T-helper 1 cell treated with Interleukin-12 subunit alpha and Interleukin-12 subunit beta and Interleukin-4 antibody, amounts not matched to agents 30 ng/mL and 1 ng/mL, for 36 hours (primary cell): Measurements from ENCODE around the gene ZNF283. TPM values are rescaled to one million over a fixed set of nuclear protein-coding genes. Genes with fewer than 3 reads are reported as not detected.
"Not testable (repeated sequence)": the region's sequence is repeated elsewhere in the genome, so short reads cannot be mapped to it uniquely, and the experiment has no call there.

ENCODE experiments used
- intact Hi-C: fragments of 100-400 bp; cut with micrococcal nuclease; formaldehyde crosslinking; loops from one replicate; pipeline ENCODE4 v1.15.1; 2024
- total RNA-seq: library from RNA; stranded (reverse); gene quantifications from 2 replicates; pipeline ENCODE4 v1.2.3, GENCODE V29; 2022

The ZNF283 gene
- total RNA-seq, 1 donor from 2014 or later, result 7.0 TPM

DNA sequence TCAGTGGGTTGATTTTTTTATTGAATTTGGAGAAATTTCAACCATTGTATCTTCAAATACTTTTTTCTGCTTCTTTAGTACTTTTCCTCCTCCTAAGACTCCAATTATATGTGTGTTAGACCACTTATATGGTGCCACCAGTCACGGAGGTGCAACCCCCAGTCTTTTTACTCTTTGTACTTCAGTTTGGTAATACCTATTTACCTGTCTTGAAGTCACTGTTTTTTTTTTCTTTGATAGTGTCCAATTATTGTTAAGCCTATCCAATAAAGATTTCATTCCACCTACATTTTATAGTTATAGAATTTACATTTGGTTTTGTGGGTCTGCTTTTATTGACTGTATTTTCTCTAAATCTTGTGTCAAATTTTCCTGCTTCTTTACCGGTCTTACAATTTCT lies 14.9 kb downstream of the ZNF283 start:
- intact Hi-C loops, result no loop called here

- intact Hi-C loops, result no loop called here
Measured at GRCh38 chr19:43847246-43847645, 20.1 kb downstream of the ZNF283 start.

DNA sequence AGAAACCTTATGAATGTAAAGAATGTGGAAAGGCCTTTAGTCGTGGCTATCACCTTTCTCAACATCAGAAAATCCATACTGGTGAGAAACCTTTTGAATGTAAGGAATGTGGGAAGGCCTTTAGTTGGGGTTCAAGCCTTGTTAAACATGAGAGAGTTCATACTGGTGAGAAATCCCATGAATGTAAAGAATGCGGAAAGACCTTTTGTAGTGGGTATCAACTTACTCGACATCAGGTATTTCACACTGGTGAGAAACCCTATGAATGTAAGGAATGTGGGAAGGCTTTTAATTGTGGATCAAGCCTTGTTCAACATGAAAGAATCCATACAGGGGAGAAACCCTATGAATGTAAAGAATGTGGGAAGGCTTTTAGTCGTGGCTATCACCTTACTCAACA lies 20.8 kb downstream of the ZNF283 start:
- intact Hi-C loops, result no loop called here

- intact Hi-C loops, result no loop called here
Measured at GRCh38 chr19:43848821-43849220, 21.7 kb downstream of the ZNF283 start.

GRCh38 chr19:43858174-43858573 lies 31.1 kb downstream of the ZNF283 start:
- intact Hi-C loops, result no loop called here

- intact Hi-C loops, result not testable (repeated sequence)
Measured at GRCh38 chr19:43866923-43867322, 39.8 kb downstream of the ZNF283 start.

DNA sequence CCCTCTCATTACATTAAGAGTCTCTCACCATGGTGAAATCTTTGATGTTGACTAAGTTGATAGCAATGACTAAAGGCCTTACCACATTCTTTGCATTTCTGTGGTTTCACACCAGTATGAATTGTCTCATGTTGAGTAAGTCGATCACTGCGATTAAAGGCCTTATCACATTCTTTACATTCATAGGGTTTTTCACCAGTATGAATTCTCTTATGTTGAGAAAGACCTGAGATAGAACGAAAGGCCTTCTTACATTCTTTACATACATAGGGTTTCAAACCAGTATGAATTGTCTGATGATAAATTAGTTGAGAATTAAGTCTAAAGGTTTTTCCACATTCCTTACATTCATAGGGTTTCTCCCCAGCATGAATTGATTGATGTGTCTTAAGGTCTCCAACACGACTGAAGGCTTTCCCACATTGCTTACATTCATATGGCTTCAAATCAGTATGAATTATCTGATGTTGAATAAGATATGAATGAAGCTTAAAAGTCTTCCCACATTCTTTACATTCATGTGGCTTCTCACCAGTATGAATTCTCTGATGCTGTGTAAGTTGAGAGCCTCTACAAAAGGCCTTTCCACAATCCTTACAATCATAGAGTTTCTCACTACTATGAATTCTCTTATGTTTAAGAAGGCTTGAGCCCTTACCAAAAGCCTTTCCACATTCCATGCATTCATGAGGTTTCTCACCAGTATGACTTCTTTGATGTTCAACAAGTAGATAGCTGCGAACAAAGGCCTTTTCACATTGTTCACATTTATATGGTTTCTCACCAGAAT lies 45.6 kb downstream of the ZNF283 start:
- intact Hi-C loops, result no loop called here

DNA sequence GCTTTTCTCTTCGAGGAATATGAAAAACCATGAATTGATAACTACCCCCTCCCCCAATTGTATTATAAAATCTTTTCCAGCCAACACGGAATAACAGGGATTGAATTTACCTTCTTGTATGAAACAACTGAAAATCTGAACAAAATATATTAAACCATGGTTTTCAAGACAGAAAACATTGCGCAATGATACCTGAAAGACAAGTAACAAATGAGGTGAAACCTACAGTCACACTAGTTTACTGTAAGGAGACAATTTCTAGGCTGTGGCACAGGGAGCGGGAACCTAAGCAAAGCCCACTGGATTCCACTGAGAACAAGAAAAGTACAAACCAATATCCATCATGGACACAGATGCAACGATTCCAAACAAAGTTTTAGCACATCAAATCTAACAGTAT lies 53.4 kb downstream of the ZNF283 start:
- intact Hi-C loops, result no loop called here

DNA sequence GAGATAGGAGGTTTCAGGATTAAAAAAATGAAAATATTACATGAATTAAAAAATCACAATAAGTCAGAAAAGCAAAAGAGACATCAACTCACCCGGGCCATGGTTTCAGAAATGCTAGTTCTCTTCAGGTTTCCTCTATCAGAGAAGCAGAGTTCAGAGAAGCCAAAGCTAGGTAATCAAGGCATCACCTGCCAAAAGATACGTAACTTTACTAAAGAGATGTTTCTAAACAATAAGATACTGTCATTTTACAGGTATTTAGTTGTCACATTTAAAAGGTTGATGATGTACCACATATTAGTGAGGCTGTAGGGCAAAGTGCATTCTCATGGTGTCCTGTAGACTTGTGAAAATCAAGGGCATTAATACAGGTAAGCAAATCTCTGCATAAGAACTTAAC lies 56.7 kb downstream of the ZNF283 start, which contains the start of gene ZNF404:
Gene ZNF404 (minus strand): TSS at position 101 of the 400 bp plus-strand sequence.
- intact Hi-C loops, result no loop called here

GRCh38 chr19:43895727-43896308 lies 68.7 kb downstream of the ZNF283 start:
- intact Hi-C loops, result no loop called here

Other genes starting within 250 kb of the ZNF283 start
- gene IRGQ, start 231.2 kb upstream of the ZNF283 start, total RNA-seq, result 22.0 and 23.1 TPM in 2 replicates
- gene ZNF576, start 230.7 kb upstream of the ZNF283 start, total RNA-seq, result 19.2 and 20.8 TPM in 2 replicates
- 0.37 and 0.41 TPM in 2 replicates for gene SRRM5, start 215.2 kb upstream of the ZNF283 start, total RNA-seq
- gene ZNF428, start 207.7 kb upstream of the ZNF283 start, total RNA-seq, result 23.9 and 27.6 TPM in 2 replicates
- 0.32 and 0.34 TPM in 2 replicates for gene CADM4, start 187.5 kb upstream of the ZNF283 start, total RNA-seq
- gene PLAUR, start 157.2 kb upstream of the ZNF283 start, total RNA-seq, result 19.7 and 21.6 TPM in 2 replicates
- not detected in 2 replicates for gene IRGC, start 111.2 kb upstream of the ZNF283 start, total RNA-seq
- 77.2 and 82.8 TPM in 2 replicates for gene SMG9, start 72.4 kb upstream of the ZNF283 start, total RNA-seq
- 82.9 and 87.8 TPM in 2 replicates for gene KCNN4, start 46.3 kb upstream of the ZNF283 start, total RNA-seq
- 0.54 and 0.71 TPM in 2 replicates for gene LYPD5, start 24.9 kb upstream of the ZNF283 start, total RNA-seq
- 0.61 and 1.4 TPM in 2 replicates for gene ZNF404, start 56.6 kb downstream of the ZNF283 start, total RNA-seq
- gene ZNF45, start 108.0 kb downstream of the ZNF283 start, total RNA-seq, result 17.9 and 19.9 TPM in 2 replicates
- 0.61 and 0.76 TPM in 2 replicates for gene ZNF221, start 123.9 kb downstream of the ZNF283 start, total RNA-seq
- gene ZNF155, start 156.9 kb downstream of the ZNF283 start, total RNA-seq, result 5.8 and 7.8 TPM in 2 replicates
- gene ZNF230, start 175.6 kb downstream of the ZNF283 start, total RNA-seq, result 5.6 and 6.2 TPM in 2 replicates
- gene ZNF222, start 198.1 kb downstream of the ZNF283 start, total RNA-seq, result 2.2 and 3.7 TPM in 2 replicates
- not detected in 2 replicates for gene ZNF223, start 224.7 kb downstream of the ZNF283 start, total RNA-seq
- gene ZNF284, start 244.8 kb downstream of the ZNF283 start, total RNA-seq, result 2.0 and 2.2 TPM in 2 replicates